Measurements from ENCODE around the gene IQSEC1.

Gene IQSEC1

DNA sequence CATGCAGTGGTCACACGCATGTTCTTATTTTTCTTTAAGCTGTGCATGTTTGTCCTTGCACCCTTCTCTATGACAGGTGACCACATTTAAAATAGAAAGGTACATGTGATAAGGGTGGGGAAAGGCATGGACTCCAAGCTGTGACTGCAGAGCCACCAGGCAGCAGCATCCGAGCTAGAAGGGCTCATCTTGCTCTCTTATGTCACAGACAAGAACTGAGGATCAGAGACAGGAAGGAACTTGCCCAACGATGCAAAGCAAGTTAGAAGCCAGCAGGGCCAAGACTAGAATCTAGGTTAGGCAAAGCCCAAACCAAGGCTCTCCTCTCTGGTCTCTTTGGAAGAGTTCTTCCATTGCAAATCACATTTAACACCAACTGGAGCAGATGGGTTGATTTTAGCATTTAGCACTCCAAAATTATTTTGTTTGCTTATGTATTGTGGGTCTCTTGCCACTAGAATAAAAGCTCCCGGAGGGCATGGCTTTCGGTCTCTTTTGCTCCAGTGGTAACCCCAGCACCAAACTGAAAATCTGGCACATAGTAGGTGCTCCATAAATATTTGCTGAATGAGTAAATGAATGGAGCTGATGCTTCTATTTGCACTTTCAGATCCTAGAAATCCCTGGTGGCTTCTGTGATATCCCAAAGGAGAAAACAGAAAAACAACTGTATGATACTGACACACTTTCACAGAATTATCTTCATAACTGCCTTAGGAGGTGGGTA is 84.3 kb downstream of the IQSEC1 start:
- in situ Hi-C loops (cut with MboI; ENCODE audit: low pct_unique_long_range_greater_than_20kb, low sequenced_read_pairs, unreplicated experiment), result no loop called here
- no peak for DNase-seq (ENCODE audit: low spot score)

DNA sequence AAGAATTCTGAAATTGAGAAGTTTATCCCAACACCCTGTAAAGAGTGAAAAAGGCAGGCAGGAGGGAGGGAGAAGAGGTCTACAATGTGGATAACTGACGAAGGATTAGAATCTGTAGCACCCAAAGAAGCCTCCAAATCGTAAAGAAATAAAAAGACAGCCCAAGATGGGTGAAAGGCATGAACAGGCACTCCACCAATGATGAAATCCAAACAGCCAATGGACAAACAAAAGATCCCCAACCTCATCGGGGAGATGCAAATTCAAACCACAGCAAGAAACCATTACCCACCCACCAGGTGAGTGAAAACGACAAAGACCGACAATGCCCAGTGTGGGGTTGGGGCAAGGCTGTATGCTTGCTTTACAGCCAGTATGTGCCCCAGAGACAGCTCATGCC is 85.6 kb downstream of the IQSEC1 start:
- DNase-seq (ENCODE audit: low spot score), result no peak
- in situ Hi-C loops (cut with MboI; ENCODE audit: low pct_unique_long_range_greater_than_20kb, low sequenced_read_pairs, unreplicated experiment), result no loop called here
- TF ChIP-seq, protein P1, sequence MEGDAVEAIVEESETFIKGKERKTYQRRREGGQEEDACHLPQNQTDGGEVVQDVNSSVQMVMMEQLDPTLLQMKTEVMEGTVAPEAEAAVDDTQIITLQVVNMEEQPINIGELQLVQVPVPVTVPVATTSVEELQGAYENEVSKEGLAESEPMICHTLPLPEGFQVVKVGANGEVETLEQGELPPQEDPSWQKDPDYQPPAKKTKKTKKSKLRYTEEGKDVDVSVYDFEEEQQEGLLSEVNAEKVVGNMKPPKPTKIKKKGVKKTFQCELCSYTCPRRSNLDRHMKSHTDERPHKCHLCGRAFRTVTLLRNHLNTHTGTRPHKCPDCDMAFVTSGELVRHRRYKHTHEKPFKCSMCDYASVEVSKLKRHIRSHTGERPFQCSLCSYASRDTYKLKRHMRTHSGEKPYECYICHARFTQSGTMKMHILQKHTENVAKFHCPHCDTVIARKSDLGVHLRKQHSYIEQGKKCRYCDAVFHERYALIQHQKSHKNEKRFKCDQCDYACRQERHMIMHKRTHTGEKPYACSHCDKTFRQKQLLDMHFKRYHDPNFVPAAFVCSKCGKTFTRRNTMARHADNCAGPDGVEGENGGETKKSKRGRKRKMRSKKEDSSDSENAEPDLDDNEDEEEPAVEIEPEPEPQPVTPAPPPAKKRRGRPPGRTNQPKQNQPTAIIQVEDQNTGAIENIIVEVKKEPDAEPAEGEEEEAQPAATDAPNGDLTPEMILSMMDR (IDR thresholded peaks at IDR 0.05; ENCODE audit: extremely low read depth, insufficient read depth, missing control alignments), result no peak

More for the DNA sequence above, 84.3 kb downstream of the IQSEC1 start:
- TF ChIP-seq, protein P1 (IDR thresholded peaks at IDR 0.05; ENCODE audit: extremely low read depth, insufficient read depth, missing control alignments), result no peak

DNA sequence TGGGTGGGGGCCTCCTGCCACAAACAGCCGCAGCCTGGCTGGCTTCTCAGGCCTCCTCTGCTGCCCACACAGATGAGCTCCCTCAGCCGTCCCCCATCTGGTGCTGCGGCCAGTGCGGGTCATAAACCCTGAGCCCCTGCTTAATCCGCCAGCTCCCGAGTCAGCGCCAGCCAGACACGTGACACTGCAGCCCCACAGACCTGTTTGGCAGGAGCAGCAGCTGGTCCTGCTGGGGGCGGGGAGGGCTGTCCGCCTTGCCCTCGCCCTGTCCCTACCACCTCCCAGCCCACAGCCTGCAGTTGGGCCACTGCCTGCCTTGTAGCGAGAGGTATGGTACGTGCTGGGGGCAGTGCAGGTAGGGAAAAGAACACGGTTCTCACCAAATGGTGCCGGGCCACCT is 86.2 kb downstream of the IQSEC1 start:
- no peak for DNase-seq (ENCODE audit: low spot score)
- in situ Hi-C loops (cut with MboI; ENCODE audit: low pct_unique_long_range_greater_than_20kb, low sequenced_read_pairs, unreplicated experiment), result no loop called here
- TF ChIP-seq, protein P1 (IDR thresholded peaks at IDR 0.05; ENCODE audit: extremely low read depth, insufficient read depth, missing control alignments), result no peak

DNA sequence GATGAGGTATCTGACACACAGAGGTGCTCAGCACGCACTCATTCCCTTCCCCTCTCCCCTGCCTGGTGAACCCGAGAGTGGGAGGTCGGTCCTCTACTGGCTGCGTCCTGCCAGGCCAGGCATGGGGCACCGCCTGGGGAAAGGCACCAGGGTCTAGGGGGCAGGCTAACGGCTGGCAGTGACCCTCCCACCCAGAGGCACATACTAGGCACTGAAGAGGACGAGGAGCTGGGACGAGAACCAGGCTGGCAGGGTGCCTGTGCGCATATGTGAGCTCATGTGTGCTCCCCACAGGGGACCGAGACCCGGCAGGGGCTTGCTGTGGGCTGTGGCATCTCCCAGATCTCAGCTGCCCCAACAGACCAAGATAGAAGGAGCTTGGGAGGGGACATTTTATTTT is 86.7 kb downstream of the IQSEC1 start:
- DNase-seq (ENCODE audit: low spot score), result no peak
- in situ Hi-C loops (cut with MboI; ENCODE audit: low pct_unique_long_range_greater_than_20kb, low sequenced_read_pairs, unreplicated experiment), result no loop called here
- TF ChIP-seq, protein P1 (IDR thresholded peaks at IDR 0.05; ENCODE audit: extremely low read depth, insufficient read depth, missing control alignments), result no peak

DNA sequence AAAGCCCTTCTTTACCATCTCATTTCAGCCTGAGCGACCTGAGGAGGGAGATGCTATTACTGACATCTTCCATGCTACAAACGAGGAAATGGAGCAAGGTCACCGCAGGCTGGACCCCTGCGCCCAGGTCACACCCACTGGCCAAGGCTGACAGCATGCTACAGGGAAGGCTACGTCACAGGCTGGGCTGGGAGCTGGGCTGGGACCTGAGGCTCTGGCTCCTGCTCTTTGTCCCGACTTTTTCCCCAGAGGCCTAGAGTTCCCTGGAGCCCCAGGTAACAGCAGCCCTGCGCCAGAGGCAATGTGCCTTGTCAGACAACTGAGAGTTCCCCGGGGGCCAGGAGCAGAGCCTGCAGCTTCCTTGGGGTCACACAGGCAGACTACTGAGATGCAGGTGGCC is 87.2 kb downstream of the IQSEC1 start:
- in situ Hi-C loops (cut with MboI; ENCODE audit: low pct_unique_long_range_greater_than_20kb, low sequenced_read_pairs, unreplicated experiment), result no loop called here
- TF ChIP-seq, protein P1 (IDR thresholded peaks at IDR 0.05; ENCODE audit: extremely low read depth, insufficient read depth, missing control alignments), result no peak
- DNase-seq (ENCODE audit: low spot score), result no peak

DNA sequence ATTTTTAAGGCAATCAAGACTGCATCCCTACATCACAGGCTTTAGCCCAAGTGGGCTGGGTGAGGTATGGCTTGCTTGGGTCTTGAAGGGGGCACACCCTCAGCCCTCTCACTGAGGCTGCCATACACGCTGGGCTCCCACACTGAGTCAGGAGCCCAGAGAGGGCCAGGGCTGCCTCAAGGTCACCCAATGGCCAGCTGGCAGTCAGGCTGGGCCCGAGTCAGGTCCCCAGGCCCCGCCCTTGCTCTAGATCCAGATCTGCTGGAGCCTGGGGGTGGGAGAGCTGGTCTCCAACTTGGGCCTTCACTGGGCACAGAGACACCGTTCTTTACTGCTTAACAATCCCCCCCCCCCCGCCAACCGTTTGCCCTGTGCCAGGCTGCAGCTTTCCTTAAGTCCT is 88.1 kb downstream of the IQSEC1 start:
- TF ChIP-seq, protein P1 (IDR thresholded peaks at IDR 0.05; ENCODE audit: extremely low read depth, insufficient read depth, missing control alignments), result no peak
- DNase-seq (ENCODE audit: low spot score), result no peak
- in situ Hi-C loops (cut with MboI; ENCODE audit: low pct_unique_long_range_greater_than_20kb, low sequenced_read_pairs, unreplicated experiment), result no loop called here
